ENCODE data around the gene CCDC28A.

Gene CCDC28A

DNA sequence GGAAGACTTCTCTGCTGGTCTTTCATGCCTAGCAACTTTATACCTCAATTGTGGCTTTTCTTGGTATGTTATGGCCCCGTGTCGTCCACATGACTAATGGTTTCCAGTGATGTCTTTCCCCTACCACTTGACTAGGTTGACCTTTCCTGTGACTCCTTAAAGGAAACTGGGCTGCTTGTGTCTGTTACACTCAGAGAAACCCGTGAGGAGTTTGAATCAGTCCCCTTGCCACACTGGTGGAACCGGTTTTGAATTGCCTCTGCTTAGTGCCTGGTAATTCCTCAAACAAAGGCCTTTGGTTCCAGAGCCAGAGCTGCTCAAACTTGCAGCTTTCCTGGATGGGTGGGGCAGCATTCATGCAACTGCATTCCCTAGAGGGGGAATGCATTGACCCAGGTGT, 44.2 kb downstream of the CCDC28A start:
- H3K4me1 ChIP-seq (ENCODE audit: control insufficient read depth, insufficient read depth, low read length), result peaks cover 13% of the 10 kb centered on the region
- no peaks in the 10 kb centered on the region for H3K36me3 ChIP-seq (ENCODE audit: control insufficient read depth in 2 of 2, insufficient read depth in 1 of 2, low read length in 2 of 2)
- CTCF ChIA-PET, result interaction anchor here (0.6 to 3.2 kb wide), 11 partner anchors 35 to 547 kb away, joined by 3 to 20 read pairs (median 4); partner anchors contain the start of gene REPS1
- no peak for TF ChIP-seq ZBTB8A (tag by site-specific recombination; IDR thresholded peaks at IDR 0.05)
- TF ChIP-seq, protein P1, sequence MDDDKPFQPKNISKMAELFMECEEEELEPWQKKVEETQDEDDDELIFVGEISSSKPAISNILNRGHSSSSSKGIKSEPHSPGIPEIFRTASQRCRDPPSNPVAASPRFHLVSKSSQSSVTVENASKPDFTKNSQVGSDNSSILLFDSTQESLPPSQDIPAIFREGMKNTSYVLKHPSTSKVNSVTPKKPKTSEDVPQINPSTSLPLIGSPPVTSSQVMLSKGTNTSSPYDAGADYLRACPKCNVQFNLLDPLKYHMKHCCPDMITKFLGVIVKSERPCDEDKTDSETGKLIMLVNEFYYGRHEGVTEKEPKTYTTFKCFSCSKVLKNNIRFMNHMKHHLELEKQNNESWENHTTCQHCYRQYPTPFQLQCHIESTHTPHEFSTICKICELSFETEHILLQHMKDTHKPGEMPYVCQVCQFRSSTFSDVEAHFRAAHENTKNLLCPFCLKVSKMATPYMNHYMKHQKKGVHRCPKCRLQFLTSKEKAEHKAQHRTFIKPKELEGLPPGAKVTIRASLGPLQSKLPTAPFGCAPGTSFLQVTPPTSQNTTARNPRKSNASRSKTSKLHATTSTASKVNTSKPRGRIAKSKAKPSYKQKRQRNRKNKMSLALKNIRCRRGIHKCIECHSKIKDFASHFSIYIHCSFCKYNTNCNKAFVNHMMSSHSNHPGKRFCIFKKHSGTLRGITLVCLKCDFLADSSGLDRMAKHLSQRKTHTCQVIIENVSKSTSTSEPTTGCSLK (tag by site-specific recombination; IDR thresholded peaks at IDR 0.05), result no peak
- no peak for TF ChIP-seq ZNF473 (tag by site-specific recombination; IDR thresholded peaks at IDR 0.05)
- no peak for TF ChIP-seq ZIC2 (tag by site-specific recombination; IDR thresholded peaks at IDR 0.05)
- TF ChIP-seq, protein P2, sequence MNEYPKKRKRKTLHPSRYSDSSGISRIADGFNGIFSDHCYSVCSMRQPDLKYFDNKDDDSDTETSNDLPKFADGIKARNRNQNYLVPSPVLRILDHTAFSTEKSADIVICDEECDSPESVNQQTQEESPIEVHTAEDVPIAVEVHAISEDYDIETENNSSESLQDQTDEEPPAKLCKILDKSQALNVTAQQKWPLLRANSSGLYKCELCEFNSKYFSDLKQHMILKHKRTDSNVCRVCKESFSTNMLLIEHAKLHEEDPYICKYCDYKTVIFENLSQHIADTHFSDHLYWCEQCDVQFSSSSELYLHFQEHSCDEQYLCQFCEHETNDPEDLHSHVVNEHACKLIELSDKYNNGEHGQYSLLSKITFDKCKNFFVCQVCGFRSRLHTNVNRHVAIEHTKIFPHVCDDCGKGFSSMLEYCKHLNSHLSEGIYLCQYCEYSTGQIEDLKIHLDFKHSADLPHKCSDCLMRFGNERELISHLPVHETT (tag by site-specific recombination; IDR thresholded peaks at IDR 0.05), result no peak
- TF ChIP-seq, protein P3, sequence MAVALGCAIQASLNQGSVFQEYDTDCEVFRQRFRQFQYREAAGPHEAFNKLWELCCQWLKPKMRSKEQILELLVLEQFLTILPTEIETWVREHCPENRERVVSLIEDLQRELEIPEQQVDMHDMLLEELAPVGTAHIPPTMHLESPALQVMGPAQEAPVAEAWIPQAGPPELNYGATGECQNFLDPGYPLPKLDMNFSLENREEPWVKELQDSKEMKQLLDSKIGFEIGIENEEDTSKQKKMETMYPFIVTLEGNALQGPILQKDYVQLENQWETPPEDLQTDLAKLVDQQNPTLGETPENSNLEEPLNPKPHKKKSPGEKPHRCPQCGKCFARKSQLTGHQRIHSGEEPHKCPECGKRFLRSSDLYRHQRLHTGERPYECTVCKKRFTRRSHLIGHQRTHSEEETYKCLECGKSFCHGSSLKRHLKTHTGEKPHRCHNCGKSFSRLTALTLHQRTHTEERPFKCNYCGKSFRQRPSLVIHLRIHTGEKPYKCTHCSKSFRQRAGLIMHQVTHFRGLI (tag by site-specific recombination; IDR thresholded peaks at IDR 0.05), result no peak
- TF ChIP-seq, protein P4, sequence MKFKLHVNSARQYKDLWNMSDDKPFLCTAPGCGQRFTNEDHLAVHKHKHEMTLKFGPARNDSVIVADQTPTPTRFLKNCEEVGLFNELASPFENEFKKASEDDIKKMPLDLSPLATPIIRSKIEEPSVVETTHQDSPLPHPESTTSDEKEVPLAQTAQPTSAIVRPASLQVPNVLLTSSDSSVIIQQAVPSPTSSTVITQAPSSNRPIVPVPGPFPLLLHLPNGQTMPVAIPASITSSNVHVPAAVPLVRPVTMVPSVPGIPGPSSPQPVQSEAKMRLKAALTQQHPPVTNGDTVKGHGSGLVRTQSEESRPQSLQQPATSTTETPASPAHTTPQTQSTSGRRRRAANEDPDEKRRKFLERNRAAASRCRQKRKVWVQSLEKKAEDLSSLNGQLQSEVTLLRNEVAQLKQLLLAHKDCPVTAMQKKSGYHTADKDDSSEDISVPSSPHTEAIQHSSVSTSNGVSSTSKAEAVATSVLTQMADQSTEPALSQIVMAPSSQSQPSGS (tag by site-specific recombination; IDR thresholded peaks at IDR 0.05; ENCODE audit: low read depth), result no peak
- TF ChIP-seq, protein P5, sequence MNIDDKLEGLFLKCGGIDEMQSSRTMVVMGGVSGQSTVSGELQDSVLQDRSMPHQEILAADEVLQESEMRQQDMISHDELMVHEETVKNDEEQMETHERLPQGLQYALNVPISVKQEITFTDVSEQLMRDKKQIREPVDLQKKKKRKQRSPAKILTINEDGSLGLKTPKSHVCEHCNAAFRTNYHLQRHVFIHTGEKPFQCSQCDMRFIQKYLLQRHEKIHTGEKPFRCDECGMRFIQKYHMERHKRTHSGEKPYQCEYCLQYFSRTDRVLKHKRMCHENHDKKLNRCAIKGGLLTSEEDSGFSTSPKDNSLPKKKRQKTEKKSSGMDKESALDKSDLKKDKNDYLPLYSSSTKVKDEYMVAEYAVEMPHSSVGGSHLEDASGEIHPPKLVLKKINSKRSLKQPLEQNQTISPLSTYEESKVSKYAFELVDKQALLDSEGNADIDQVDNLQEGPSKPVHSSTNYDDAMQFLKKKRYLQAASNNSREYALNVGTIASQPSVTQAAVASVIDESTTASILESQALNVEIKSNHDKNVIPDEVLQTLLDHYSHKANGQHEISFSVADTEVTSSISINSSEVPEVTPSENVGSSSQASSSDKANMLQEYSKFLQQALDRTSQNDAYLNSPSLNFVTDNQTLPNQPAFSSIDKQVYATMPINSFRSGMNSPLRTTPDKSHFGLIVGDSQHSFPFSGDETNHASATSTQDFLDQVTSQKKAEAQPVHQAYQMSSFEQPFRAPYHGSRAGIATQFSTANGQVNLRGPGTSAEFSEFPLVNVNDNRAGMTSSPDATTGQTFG (tag by site-specific recombination; IDR thresholded peaks at IDR 0.05; ENCODE audit: borderline replicate concordance), result no peak
- TF ChIP-seq ZNF354C (tag by site-specific recombination; IDR thresholded peaks at IDR 0.05; ENCODE audit: borderline replicate concordance, low read depth), result no peak
- no peak for TF ChIP-seq ZNF776 (tag by site-specific recombination; IDR thresholded peaks at IDR 0.05; ENCODE audit: borderline replicate concordance)
- no peak for TF ChIP-seq ZNF560 (tag by site-specific recombination; IDR thresholded peaks at IDR 0.05; ENCODE audit: borderline replicate concordance)
- TF ChIP-seq, protein P6, sequence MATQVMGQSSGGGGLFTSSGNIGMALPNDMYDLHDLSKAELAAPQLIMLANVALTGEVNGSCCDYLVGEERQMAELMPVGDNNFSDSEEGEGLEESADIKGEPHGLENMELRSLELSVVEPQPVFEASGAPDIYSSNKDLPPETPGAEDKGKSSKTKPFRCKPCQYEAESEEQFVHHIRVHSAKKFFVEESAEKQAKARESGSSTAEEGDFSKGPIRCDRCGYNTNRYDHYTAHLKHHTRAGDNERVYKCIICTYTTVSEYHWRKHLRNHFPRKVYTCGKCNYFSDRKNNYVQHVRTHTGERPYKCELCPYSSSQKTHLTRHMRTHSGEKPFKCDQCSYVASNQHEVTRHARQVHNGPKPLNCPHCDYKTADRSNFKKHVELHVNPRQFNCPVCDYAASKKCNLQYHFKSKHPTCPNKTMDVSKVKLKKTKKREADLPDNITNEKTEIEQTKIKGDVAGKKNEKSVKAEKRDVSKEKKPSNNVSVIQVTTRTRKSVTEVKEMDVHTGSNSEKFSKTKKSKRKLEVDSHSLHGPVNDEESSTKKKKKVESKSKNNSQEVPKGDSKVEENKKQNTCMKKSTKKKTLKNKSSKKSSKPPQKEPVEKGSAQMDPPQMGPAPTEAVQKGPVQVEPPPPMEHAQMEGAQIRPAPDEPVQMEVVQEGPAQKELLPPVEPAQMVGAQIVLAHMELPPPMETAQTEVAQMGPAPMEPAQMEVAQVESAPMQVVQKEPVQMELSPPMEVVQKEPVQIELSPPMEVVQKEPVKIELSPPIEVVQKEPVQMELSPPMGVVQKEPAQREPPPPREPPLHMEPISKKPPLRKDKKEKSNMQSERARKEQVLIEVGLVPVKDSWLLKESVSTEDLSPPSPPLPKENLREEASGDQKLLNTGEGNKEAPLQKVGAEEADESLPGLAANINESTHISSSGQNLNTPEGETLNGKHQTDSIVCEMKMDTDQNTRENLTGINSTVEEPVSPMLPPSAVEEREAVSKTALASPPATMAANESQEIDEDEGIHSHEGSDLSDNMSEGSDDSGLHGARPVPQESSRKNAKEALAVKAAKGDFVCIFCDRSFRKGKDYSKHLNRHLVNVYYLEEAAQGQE (tag by site-specific recombination; IDR thresholded peaks at IDR 0.05), result no peak
- no peak for TF ChIP-seq ZNF785 (tag by site-specific recombination; IDR thresholded peaks at IDR 0.05)
- no peak for TF ChIP-seq ZNF221 (tag by site-specific recombination; IDR thresholded peaks at IDR 0.05; ENCODE audit: borderline replicate concordance)
- TF ChIP-seq, protein P7, sequence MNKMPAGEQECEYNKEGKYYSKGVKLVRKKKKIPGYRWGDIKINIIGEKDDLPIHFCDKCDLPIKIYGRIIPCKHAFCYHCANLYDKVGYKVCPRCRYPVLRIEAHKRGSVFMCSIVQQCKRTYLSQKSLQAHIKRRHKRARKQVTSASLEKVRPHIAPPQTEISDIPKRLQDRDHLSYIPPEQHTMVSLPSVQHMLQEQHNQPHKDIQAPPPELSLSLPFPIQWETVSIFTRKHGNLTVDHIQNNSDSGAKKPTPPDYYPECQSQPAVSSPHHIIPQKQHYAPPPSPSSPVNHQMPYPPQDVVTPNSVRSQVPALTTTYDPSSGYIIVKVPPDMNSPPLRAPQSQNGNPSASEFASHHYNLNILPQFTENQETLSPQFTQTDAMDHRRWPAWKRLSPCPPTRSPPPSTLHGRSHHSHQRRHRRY (tag by site-specific recombination; IDR thresholded peaks at IDR 0.05), result no peak
- TF ChIP-seq ZNF133 (tag by site-specific recombination; IDR thresholded peaks at IDR 0.05), result no peak
- TF ChIP-seq BCL11B (tag by site-specific recombination; IDR thresholded peaks at IDR 0.05; ENCODE audit: low read depth), result no peak
- TF ChIP-seq ZNF514 (tag by site-specific recombination; IDR thresholded peaks at IDR 0.05), result no peak
- TF ChIP-seq GLIS1 (tag by site-specific recombination; IDR thresholded peaks at IDR 0.05), result no peak
- TF ChIP-seq ZNF555 (tag by site-specific recombination; conservative IDR thresholded peaks at IDR 0.05), result no peak
- no peaks in the 10 kb centered on the region for H3K9me3 ChIP-seq (ENCODE audit: control insufficient read depth, insufficient read depth, low read depth, low read length)
- no peak overlapping the region for H3K4me3 ChIP-seq (ENCODE audit: low read depth, low read length)
- H3K27ac ChIP-seq (ENCODE audit: extremely low read depth, low read depth, low read length), result no peak overlapping the region
- POLR2A ChIA-PET, result no interaction called here
